A549 treated with dexamethasone at 1 μM for 4 hours (cell line): ENCODE results near the gene WNT9A. TPM values are rescaled to one million over a fixed set of nuclear protein-coding genes. Genes with fewer than 3 reads are reported as not detected.

Source experiments
- total RNA-seq: library from RNA; stranded (reverse); fragments of 200-300 nt; extraction: Qiagen RNA extraction; gene quantifications from 5 replicates; pipeline ENCODE4 v1.2.3, GENCODE V29; 2022

Gene WNT9A
- 5.0 to 6.7 TPM (median 5.7 TPM) in 5 replicates for total RNA-seq

GRCh38 chr1:227947676-227948492, at the start of gene WNT9A:
WNT9A (minus strand) TSS chr1:227947932; CDS start chr1:227947887, 45 bp downstream.

Other genes with a start within 250 kb of the WNT9A start
- gene JMJD4, start 212.6 kb downstream of the WNT9A start, total RNA-seq = 24.5 to 29.3 TPM (median 26.5 TPM) in 5 replicates
- gene SNAP47, start 212.5 kb downstream of the WNT9A start, total RNA-seq = 25.6 to 29.5 TPM (median 27.3 TPM) in 5 replicates
- not detected in 5 replicates for gene PRSS38, start 132.3 kb downstream of the WNT9A start, total RNA-seq
- 0.02 to 0.07 TPM (median 0.04 TPM) in 4 of 5 replicates, not detected in the other for gene WNT3A, start 59.1 kb upstream of the WNT9A start, total RNA-seq
- 347 to 462 TPM (median 449 TPM) in 5 replicates for gene ARF1, start 134.8 kb upstream of the WNT9A start, total RNA-seq
- gene C1orf35, start 155.4 kb upstream of the WNT9A start, total RNA-seq = 29.6 to 36.8 TPM (median 33.9 TPM) in 5 replicates
- gene MRPL55, start 161.4 kb upstream of the WNT9A start, total RNA-seq = 66.7 to 74.9 TPM (median 69.3 TPM) in 5 replicates
- 108 to 153 TPM (median 145 TPM) in 5 replicates for gene GUK1, start 192.3 kb upstream of the WNT9A start, total RNA-seq
- gene GJC2, start 202.0 kb upstream of the WNT9A start, total RNA-seq = 0.14 to 0.47 TPM (median 0.27 TPM) in 5 replicates
- 2.8 to 5.7 TPM (median 5.1 TPM) in 5 replicates for gene IBA57, start 217.9 kb upstream of the WNT9A start, total RNA-seq